SK-N-SH (cell line): ENCODE measurements around the gene KLHDC3. TPM values are rescaled to one million over a fixed set of nuclear protein-coding genes. Genes with fewer than 3 reads are reported as not detected.

Experiments
- CTCF ChIA-PET: fragments of 300-600, 350-600 bp; formaldehyde crosslinking; extraction: SDS; loops from one replicate; lab custom pipeline; 2021; lab: Yijun Ruan, JAX
- POLR2A ChIA-PET: fragments of 350-600 bp; sonication (Branson Sonifier 250); formaldehyde crosslinking; extraction: SDS; loops from one replicate; lab custom pipeline; 2020; ENCODE audit warnings: antibody characterized with exemption, inconsistent platforms; lab: Yijun Ruan, JAX
- DNase-seq: peaks from one replicate; pipeline ENCODE4 v3.0.0; 2012
- H2AFZ ChIP-seq: fragments of 200-600 bp; sonication (generic); 2 replicates; pipeline ENCODE4 v1.8.1; 2016; ENCODE audit warnings: antibody characterized with exemption, mild to moderate bottlenecking, low read depth
- H3F3A ChIP-seq: fragments of 200-600 bp; sonication (generic); replicated peaks from 2 replicates; pipeline ENCODE3; 2016; ENCODE audit warnings: antibody characterized with exemption, mild to moderate bottlenecking; ENCODE audit not compliant: insufficient read depth
- H3K27ac ChIP-seq, 2 experiments: fragments of 200-500 bp in 1 of 2; fragments of 200-600 bp in 1 of 2; sonication (Bioruptor generic) in 1 of 2; sonication (generic), shearing (Covaris generic) in 1 of 2; 2 replicates each; pipeline versions ENCODE4 v1.5.1 to v1.6.1; 2014 to 2016; ENCODE audit warnings: low read depth in 2 of 2, inconsistent platforms in 1 of 2, low read length in 1 of 2, mild to moderate bottlenecking in 1 of 2, mixed read lengths in 1 of 2
- H3K27me3 ChIP-seq: fragments of 200-600 bp; sonication (generic), shearing (Covaris generic); 2 replicates; pipeline ENCODE4 v1.6.1; 2016; ENCODE audit warnings: mixed run types; ENCODE audit not compliant: insufficient read depth
- H3K36me3 ChIP-seq, 2 experiments: fragments of 200-500 bp in 1 of 2; fragments of 200-600 bp in 1 of 2; sonication (Bioruptor generic) in 1 of 2; sonication (generic) in 1 of 2; replicated peaks in 1 of 2; 2 replicates each; pipeline versions ENCODE3 to v1.5.1; 2014 to 2016; ENCODE audit warnings: low read length in 1 of 2, mild to moderate bottlenecking in 1 of 2; ENCODE audit not compliant: insufficient read depth in 2 of 2, control insufficient read depth in 1 of 2
- H3K4me1 ChIP-seq, 2 experiments: fragments of 200-500 bp in 1 of 2; fragments of 200-600 bp in 1 of 2; sonication (Bioruptor generic) in 1 of 2; sonication (generic), shearing (Covaris generic) in 1 of 2; 2 replicates each; pipeline versions ENCODE4 v1.5.1 to v1.6.1; 2014 to 2016; ENCODE audit warnings: low read depth in 1 of 2, low read length in 1 of 2, mixed run types in 1 of 2; ENCODE audit not compliant: insufficient read depth in 2 of 2, control insufficient read depth in 1 of 2
- H3K4me2 ChIP-seq: fragments of 200-600 bp; sonication (generic), shearing (Covaris generic); 2 replicates; pipeline ENCODE4 v1.6.1; 2017; ENCODE audit warnings: mixed run types
- H3K4me3 ChIP-seq, 2 experiments: fragments of 200-500 bp in 1 of 2; fragments of 200-600 bp in 1 of 2; sonication (Bioruptor generic) in 1 of 2; sonication (generic), shearing (Covaris generic) in 1 of 2; 2 replicates each; pipeline versions ENCODE4 v1.5.1 to v1.8.1; 2014 to 2016; ENCODE audit warnings: low read depth in 2 of 2, inconsistent platforms in 1 of 2, low read length in 1 of 2, mild to moderate bottlenecking in 1 of 2, mixed read lengths in 1 of 2, moderate library complexity in 1 of 2
- H3K79me2 ChIP-seq: fragments of 200-600 bp; sonication (generic); 2 replicates; pipeline ENCODE4 v1.8.1; 2017; ENCODE audit warnings: mild to moderate bottlenecking; ENCODE audit not compliant: insufficient read depth
- H3K9ac ChIP-seq: fragments of 200-600 bp; sonication (generic); 2 replicates; pipeline ENCODE4 v1.6.1; 2017; ENCODE audit warnings: mixed run types
- H3K9me2 ChIP-seq: fragments of 200-600 bp; sonication (generic); 2 replicates; pipeline ENCODE4 v1.6.1; 2017; ENCODE audit warnings: mixed run types
- H3K9me3 ChIP-seq: fragments of 200-600 bp; sonication (generic); 2 replicates; pipeline ENCODE4 v1.6.1; 2017; ENCODE audit warnings: mixed run types, mild to moderate bottlenecking, moderate library complexity
- H4K20me1 ChIP-seq: fragments of 200-600 bp; sonication (generic); 2 replicates; pipeline ENCODE4 v1.6.1; 2017; ENCODE audit warnings: mild to moderate bottlenecking, mixed run types; ENCODE audit not compliant: insufficient read depth
- EP300 ChIP-seq, 2 experiments: IDR thresholded peaks; 2 replicates each; pipeline versions ENCODE4 v1.4.0 to v1.6.1; 2012; ENCODE audit warnings: borderline replicate concordance in 1 of 2, low read depth in 1 of 2, low read length in 1 of 2
- FOXM1 ChIP-seq: IDR thresholded peaks from 2 replicates; pipeline ENCODE4 v1.4.0; 2012; ENCODE audit warnings: low read depth, mild to moderate bottlenecking
- IRF3 ChIP-seq: fragments of 150-350 bp; IDR thresholded peaks from 2 replicates; pipeline ENCODE4 v1.6.1; 2016; ENCODE audit warnings: mild to moderate bottlenecking, low read depth, low read length
- MEF2A ChIP-seq: IDR thresholded peaks from 2 replicates; pipeline ENCODE4 v1.4.0; 2012; ENCODE audit warnings: low read depth, borderline replicate concordance
- MXI1 ChIP-seq: IDR thresholded peaks from 2 replicates; pipeline ENCODE4 v1.6.1; 2012; ENCODE audit warnings: mild to moderate bottlenecking, low read depth, low read length, improper control_type of control experiment
- NRF1 ChIP-seq: IDR thresholded peaks from 2 replicates; pipeline ENCODE4 v1.6.1; 2012; ENCODE audit warnings: low read depth, mild to moderate bottlenecking, low read length
- RAD21 ChIP-seq: IDR thresholded peaks from 2 replicates; pipeline ENCODE4 v1.6.1; 2012; ENCODE audit warnings: mild to moderate bottlenecking, low read length
- REST ChIP-seq: IDR thresholded peaks from 2 replicates; pipeline ENCODE4 v1.6.1; 2012; ENCODE audit warnings: mild to moderate bottlenecking, low read depth, low read length, moderate library complexity
- RFX5 ChIP-seq: IDR thresholded peaks from 2 replicates; pipeline ENCODE4 v1.6.1; 2012; ENCODE audit warnings: mild to moderate bottlenecking, improper control_type of control experiment, low read length
- TAF1 ChIP-seq: IDR thresholded peaks from 2 replicates; pipeline ENCODE4 v1.6.1; 2012; ENCODE audit warnings: low read depth, mild to moderate bottlenecking, low read length, moderate library complexity, borderline replicate concordance
- USF1 ChIP-seq: IDR thresholded peaks from 2 replicates; pipeline ENCODE4 v1.4.0; 2012; ENCODE audit warnings: low read depth, borderline replicate concordance
- ZBTB33 ChIP-seq: IDR thresholded peaks from 2 replicates; pipeline ENCODE4 v1.4.0; 2012; ENCODE audit warnings: low read depth, borderline replicate concordance
- WGBS: methylation state at CpG from one replicate; pipeline ENCODE4 v1.1.6; 2017; ENCODE audit warnings: low lambda C conversion rate; 5-methylcytosine and 5-hydroxymethylcytosine counted together
- polyA plus RNA-seq, 3 experiments: library from polyadenylated mRNA; depleted of rRNA; stranded (reverse); fragments of >200 nt; gene quantifications; 2 replicates each; pipeline ENCODE4 v1.2.3, GENCODE V29; 2012

The KLHDC3 gene
- polyA plus RNA-seq, 1 of the 3 experiments (the other 2 are of a cell fraction), result 74.1 TPM

- Histone ChIP-seq H3K79me2 (peaks cover 35% of the 10 kb centered on the region), H3K36me3 (peaks cover 7 to 14% of the 10 kb centered on the region in 2 experiments), H3K9me3 (no peaks in the 10 kb centered on the region), H2AFZ (peak overlapping the region; percentile 85), H3K27me3 (no peaks in the 10 kb centered on the region), H3K4me2 (peak overlapping the region; percentile 91), H3K4me3 (peak overlapping the region; percentile 90 to 92), H3K27ac (peak overlapping the region; percentile 63 to 86; a peak in 3 of 4 replicates), H3K9ac (peak overlapping the region; percentile 91), H3K9me2 (no peaks in the 10 kb centered on the region), H3K4me1 (peaks cover 0 to 14% of the 10 kb centered on the region in 2 experiments; a peak in 2 of 4 replicates), H3F3A (peaks cover 7% of the 10 kb centered on the region), H4K20me1 (no peaks in the 10 kb centered on the region)
- ChIA-PET CTCF (interaction anchor here (1.0 to 2.7 kb wide), 5 partner anchors 10 to 93 kb away, joined by 3 to 14 read pairs (median 4); partner anchors contain the start of gene PTK7), POLR2A (interaction anchor here (1.0 to 2.7 kb wide), 3 partner anchors 17 to 170 kb away, joined by 4 to 9 read pairs (median 6); partner anchors contain the start of genes KLHDC3, MEA1 and PTK7)
- TF ChIP-seq RFX5 (no peak), MXI1 (no peak), RAD21 (no peak), IRF3 (no peak), REST (no peak), NRF1 (no peak), USF1 (no peak), TAF1 (no peak), MEF2A (no peak), ZBTB33 (no peak), FOXM1 (no peak), EP300 (IDR thresholded peaks at IDR 0.05; ENCODE audit: borderline replicate concordance in 1 of 2, low read depth in 1 of 2, low read length in 1 of 2) (no peak)
- no peak for DNase-seq
- WGBS, result 29% methylated on average over 10 of the region's 15 CpGs
Observed at GRCh38 chr6:43060034-43060754, 46.1 kb downstream of the KLHDC3 start.
